HCT116 (cell line): ENCODE data around the gene PAPPA2. TPM values are rescaled to one million over a fixed set of nuclear protein-coding genes. Genes with fewer than 3 reads are reported as not detected.

Experiments used
- ATAC-seq: fragments of 200-7000 bp; cut with Tn5 transposase; 2 replicates; pipeline ENCODE4 v1.9.1; 2020; ENCODE audit warnings: mild to moderate bottlenecking, moderate library complexity
- BruUV-seq: library from RNA; stranded (reverse); fragments of 400-500 nt; replicated peaks from 2 replicates; lab custom pipeline; 2021; lab: Mats Ljungman, UMichigan
- CTCF ChIA-PET: fragments of 300-600 bp; sonication (Branson Sonifier 250); formaldehyde crosslinking; loops from one replicate; lab custom pipeline; 2021; ENCODE audit warnings: antibody characterized with exemption; lab: Charles Lee
- POLR2A ChIA-PET: fragments of 300-600, 350-600 bp; sonication (Branson Sonifier 250); formaldehyde crosslinking; loops from one replicate; lab custom pipeline; 2021; ENCODE audit warnings: antibody characterized with exemption; lab: Charles Lee
- RAD21 ChIA-PET, 2 experiments: fragments of 300-600 bp; sonication (Branson Sonifier 250); formaldehyde crosslinking; loops; one replicate each; lab custom pipeline; 2023; ENCODE audit warnings: low total read pairs in 2 of 2; ENCODE audit not compliant: uncharacterized antibody in 2 of 2, unreplicated experiment in 2 of 2, low non-redundant PET in 1 of 2; lab: Charles Lee
- DNase-seq: peaks from one replicate; pipeline ENCODE4 v3.0.0-alpha.2; 2010; ENCODE audit warnings: low read depth, low spot score
- H2AFZ ChIP-seq: fragments of 200-600 bp; shearing (Covaris generic), sonication (generic); 2 replicates; pipeline ENCODE4 v1.6.1; 2017; ENCODE audit warnings: low read depth, mixed run types, mixed read lengths, antibody characterized with exemption, low read length; ENCODE audit not compliant: poor library complexity, severe bottlenecking
- H3K27ac ChIP-seq: 2 replicates; pipeline ENCODE4 v1.5.1; 2012; ENCODE audit warnings: low read depth, low read length
- H3K27me3 ChIP-seq: fragments of 200-600 bp; sonication (generic); 2 replicates; pipeline ENCODE4 v1.6.1; 2016; ENCODE audit warnings: mixed run types, low read length, mixed read lengths; ENCODE audit not compliant: insufficient read depth
- H3K36me3 ChIP-seq, 2 experiments: fragments of 200-500 bp in 1 of 2; fragments of 200-600 bp in 1 of 2; sonication (Bioruptor generic) in 1 of 2; sonication (generic) in 1 of 2; 2 replicates each; pipeline versions ENCODE4 v1.5.1 to v1.6.1; 2014 to 2016; ENCODE audit warnings: low read length in 2 of 2, inconsistent platforms in 1 of 2, mixed read lengths in 1 of 2, mixed run types in 1 of 2; ENCODE audit not compliant: insufficient read depth in 2 of 2, control insufficient read depth in 1 of 2
- H3K4me1 ChIP-seq, 2 experiments: fragments of 200-600 bp in 1 of 2; sonication (generic) in 1 of 2; 2 replicates each; pipeline versions ENCODE4 v1.5.1 to v1.6.1; 2012 to 2017; ENCODE audit warnings: low read length in 2 of 2, inconsistent platforms in 1 of 2, mild to moderate bottlenecking in 1 of 2, mixed read lengths in 1 of 2, mixed run types in 1 of 2, moderate library complexity in 1 of 2; ENCODE audit not compliant: insufficient read depth in 2 of 2, control insufficient read depth in 1 of 2
- H3K4me2 ChIP-seq: fragments of 200-600 bp; sonication (generic); 2 replicates; pipeline ENCODE4 v1.6.1; 2017; ENCODE audit warnings: mixed run types, low read length, mixed read lengths
- H3K4me3 ChIP-seq, 2 experiments: fragments of 200-600 bp in 1 of 2; sonication (generic) in 1 of 2; replicated peaks in 1 of 2; 2 replicates each; pipeline ENCODE4 v1.5.1; 2011 to 2016; ENCODE audit warnings: low read length in 2 of 2, control low read depth in 1 of 2, low read depth in 1 of 2, mild to moderate bottlenecking in 1 of 2, mixed read lengths in 1 of 2, mixed run types in 1 of 2
- H3K79me2 ChIP-seq: fragments of 200-600 bp; sonication (generic); 2 replicates; pipeline ENCODE4 v1.6.1; 2017; ENCODE audit warnings: mild to moderate bottlenecking, mixed run types, low read length, moderate library complexity, mixed read lengths; ENCODE audit not compliant: insufficient read depth
- H3K9ac ChIP-seq: fragments of 200-600 bp; sonication (generic); 2 replicates; pipeline ENCODE4 v1.6.1; 2016; ENCODE audit warnings: low read length, mixed read lengths
- H3K9me2 ChIP-seq: fragments of 200-600 bp; sonication (generic), shearing (Covaris generic); 2 replicates; pipeline ENCODE4 v1.6.1; 2017; ENCODE audit warnings: mixed run types, mild to moderate bottlenecking, moderate library complexity; ENCODE audit not compliant: insufficient read depth
- H3K9me3 ChIP-seq, 2 experiments: fragments of 200-500 bp in 1 of 2; fragments of 200-600 bp in 1 of 2; sonication (Bioruptor generic) in 1 of 2; sonication (generic) in 1 of 2; 2 replicates each; pipeline ENCODE4 v1.6.1; 2014 to 2017; ENCODE audit warnings: low read length in 2 of 2, mixed read lengths in 2 of 2, inconsistent platforms in 1 of 2, low read depth in 1 of 2, mild to moderate bottlenecking in 1 of 2, mixed run types in 1 of 2, moderate library complexity in 1 of 2; ENCODE audit not compliant: control insufficient read depth in 1 of 2, insufficient read depth in 1 of 2
- H4K20me1 ChIP-seq: fragments of 200-600 bp; sonication (generic), shearing (Covaris generic); 2 replicates; pipeline ENCODE4 v1.6.1; 2017; ENCODE audit warnings: mixed run types, mild to moderate bottlenecking, moderate library complexity; ENCODE audit not compliant: insufficient read depth
- ELF1 ChIP-seq: IDR thresholded peaks from 2 replicates; pipeline ENCODE4 v1.6.1; 2012; ENCODE audit warnings: low read depth, borderline replicate concordance
- EZH2 ChIP-seq: fragments of 200-600 bp; sonication (generic); IDR thresholded peaks from 2 replicates; pipeline ENCODE4 v1.6.1; 2017; ENCODE audit warnings: antibody characterized with exemption, mixed run types
- JUND ChIP-seq: IDR thresholded peaks from 2 replicates; pipeline ENCODE4 v1.6.1; 2012
- POLR2AphosphoS5 ChIP-seq: IDR thresholded peaks from 2 replicates; pipeline ENCODE4 v1.6.1; 2011; ENCODE audit warnings: mild to moderate bottlenecking, low read depth, low read length, moderate library complexity
- SIN3A ChIP-seq: IDR thresholded peaks from 2 replicates; pipeline ENCODE4 v1.6.1; 2012; ENCODE audit warnings: low read depth
- SRF ChIP-seq: IDR thresholded peaks from 2 replicates; pipeline ENCODE4 v1.6.1; 2012; ENCODE audit warnings: low read depth
- TCF7L2 ChIP-seq: IDR thresholded peaks from 2 replicates; pipeline ENCODE4 v1.7.0; 2011; ENCODE audit warnings: borderline replicate concordance, inconsistent platforms; ENCODE audit not compliant: insufficient read depth, insufficient read length; ENCODE audit errors: extremely low read depth
- intact Hi-C: fragments of 100-400 bp; cut with micrococcal nuclease; formaldehyde crosslinking; loops from 2 replicates; pipeline ENCODE4 v1.10.0; 2022
- total RNA-seq: library from RNA; stranded (reverse); gene quantifications from one replicate; pipeline ENCODE4 v1.2.1, GENCODE V29; 2021; ENCODE audit not compliant: unreplicated experiment
- TF ChIP-seq, protein P1 (sequence below): IDR thresholded peaks from 2 replicates; pipeline ENCODE4 v1.6.1; 2011; ENCODE audit warnings: mild to moderate bottlenecking, low read length, moderate library complexity; ENCODE audit not compliant: insufficient replicate concordance; ENCODE audit errors: extremely low read depth

Gene PAPPA2
- total RNA-seq, 1 experiment from 2014 or later: not detected

DNA sequence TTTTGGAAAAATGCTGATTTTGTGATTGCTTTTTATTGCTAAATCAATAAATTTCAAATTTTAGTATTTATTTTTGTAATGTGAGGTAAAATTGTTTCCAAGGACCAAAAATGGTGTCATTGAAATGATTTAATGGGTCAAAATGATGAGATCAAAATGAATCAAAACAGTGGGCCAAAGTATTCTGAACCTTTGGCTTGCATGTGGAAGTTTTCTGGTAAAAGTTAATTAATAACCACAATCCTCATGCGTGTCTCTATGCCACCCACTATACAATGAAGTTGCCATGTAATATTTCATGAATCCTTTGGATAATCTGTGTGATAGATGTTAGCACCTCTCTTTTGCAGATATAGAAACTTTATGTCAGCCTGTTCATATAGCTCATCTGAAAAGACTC, 83.8 kb downstream of the PAPPA2 start:
- intact Hi-C loops: no loop called here
- H2AFZ ChIP-seq: no peak overlapping the region
- ATAC-seq (no peak), DNase-seq (no peak)
- ChIA-PET RAD21 (no interaction called here), POLR2A (no interaction called here), CTCF (no interaction called here)
- H3K4me2 ChIP-seq: no peak overlapping the region
- H3K4me3 ChIP-seq: no peak overlapping the region
- H3K4me1 ChIP-seq: no peaks in the 10 kb centered on the region
- no peaks in the 10 kb centered on the region for H3K9me2 ChIP-seq
- H3K79me2 ChIP-seq: no peaks in the 10 kb centered on the region
- no TSS peak for BruUV-seq
- no peaks in the 10 kb centered on the region for H3K36me3 ChIP-seq
- H3K9ac ChIP-seq: no peak overlapping the region
- no peak for TF ChIP-seq SIN3A
- H4K20me1 ChIP-seq: no peaks in the 10 kb centered on the region
- peaks cover under 1% of the 10 kb centered on the region; the same call in 1 of the 2 replicates for H3K27me3 ChIP-seq
- no peaks in the 10 kb centered on the region for H3K9me3 ChIP-seq
- no peak overlapping the region for H3K27ac ChIP-seq

- no TSS peak for BruUV-seq
- CTCF ChIA-PET: no interaction called here
- no peaks in the 10 kb centered on the region for H3K36me3 ChIP-seq
- TF ChIP-seq, protein P1, sequence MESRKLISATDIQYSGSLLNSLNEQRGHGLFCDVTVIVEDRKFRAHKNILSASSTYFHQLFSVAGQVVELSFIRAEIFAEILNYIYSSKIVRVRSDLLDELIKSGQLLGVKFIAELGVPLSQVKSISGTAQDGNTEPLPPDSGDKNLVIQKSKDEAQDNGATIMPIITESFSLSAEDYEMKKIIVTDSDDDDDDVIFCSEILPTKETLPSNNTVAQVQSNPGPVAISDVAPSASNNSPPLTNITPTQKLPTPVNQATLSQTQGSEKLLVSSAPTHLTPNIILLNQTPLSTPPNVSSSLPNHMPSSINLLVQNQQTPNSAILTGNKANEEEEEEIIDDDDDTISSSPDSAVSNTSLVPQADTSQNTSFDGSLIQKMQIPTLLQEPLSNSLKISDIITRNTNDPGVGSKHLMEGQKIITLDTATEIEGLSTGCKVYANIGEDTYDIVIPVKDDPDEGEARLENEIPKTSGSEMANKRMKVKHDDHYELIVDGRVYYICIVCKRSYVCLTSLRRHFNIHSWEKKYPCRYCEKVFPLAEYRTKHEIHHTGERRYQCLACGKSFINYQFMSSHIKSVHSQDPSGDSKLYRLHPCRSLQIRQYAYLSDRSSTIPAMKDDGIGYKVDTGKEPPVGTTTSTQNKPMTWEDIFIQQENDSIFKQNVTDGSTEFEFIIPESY: no peak
- TF ChIP-seq POLR2AphosphoS5: no peak
- no peak for TF ChIP-seq ELF1
- no peak for TF ChIP-seq JUND
- TF ChIP-seq EZH2: no peak
- TF ChIP-seq SRF: no peak
- TF ChIP-seq TCF7L2: no peak
- no peaks in the 10 kb centered on the region for H3K9me3 ChIP-seq
- no peak overlapping the region for H2AFZ ChIP-seq
- POLR2A ChIA-PET: no interaction called here
- no peaks in the 10 kb centered on the region for H3K9me2 ChIP-seq
- RAD21 ChIA-PET: no interaction called here
- DNase-seq (no peak), ATAC-seq (no peak)
- no peaks in the 10 kb centered on the region for H4K20me1 ChIP-seq
- no peaks in the 10 kb centered on the region for H3K79me2 ChIP-seq
- H3K27me3 ChIP-seq: peaks cover 33% of the 10 kb centered on the region
- H3K4me3 ChIP-seq: no peak overlapping the region
- no peaks in the 10 kb centered on the region for H3K4me1 ChIP-seq
- no peak overlapping the region for H3K9ac ChIP-seq
- intact Hi-C loops: no loop called here
- H3K27ac ChIP-seq: no peak overlapping the region
- no peak overlapping the region for H3K4me2 ChIP-seq
Observed at GRCh38 chr1:176551146-176551545, 88.2 kb downstream of the PAPPA2 start.
